ENCODE measurements around the gene C12orf43.
"Not testable (repeated sequence)": the region's sequence is repeated elsewhere in the genome, so short reads cannot be mapped to it uniquely, and the experiment has no call there.

Gene C12orf43, protein sequence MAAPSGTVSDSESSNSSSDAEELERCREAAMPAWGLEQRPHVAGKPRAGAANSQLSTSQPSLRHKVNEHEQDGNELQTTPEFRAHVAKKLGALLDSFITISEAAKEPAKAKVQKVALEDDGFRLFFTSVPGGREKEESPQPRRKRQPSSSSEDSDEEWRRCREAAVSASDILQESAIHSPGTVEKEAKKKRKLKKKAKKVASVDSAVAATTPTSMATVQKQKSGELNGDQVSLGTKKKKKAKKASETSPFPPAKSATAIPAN

DNA sequence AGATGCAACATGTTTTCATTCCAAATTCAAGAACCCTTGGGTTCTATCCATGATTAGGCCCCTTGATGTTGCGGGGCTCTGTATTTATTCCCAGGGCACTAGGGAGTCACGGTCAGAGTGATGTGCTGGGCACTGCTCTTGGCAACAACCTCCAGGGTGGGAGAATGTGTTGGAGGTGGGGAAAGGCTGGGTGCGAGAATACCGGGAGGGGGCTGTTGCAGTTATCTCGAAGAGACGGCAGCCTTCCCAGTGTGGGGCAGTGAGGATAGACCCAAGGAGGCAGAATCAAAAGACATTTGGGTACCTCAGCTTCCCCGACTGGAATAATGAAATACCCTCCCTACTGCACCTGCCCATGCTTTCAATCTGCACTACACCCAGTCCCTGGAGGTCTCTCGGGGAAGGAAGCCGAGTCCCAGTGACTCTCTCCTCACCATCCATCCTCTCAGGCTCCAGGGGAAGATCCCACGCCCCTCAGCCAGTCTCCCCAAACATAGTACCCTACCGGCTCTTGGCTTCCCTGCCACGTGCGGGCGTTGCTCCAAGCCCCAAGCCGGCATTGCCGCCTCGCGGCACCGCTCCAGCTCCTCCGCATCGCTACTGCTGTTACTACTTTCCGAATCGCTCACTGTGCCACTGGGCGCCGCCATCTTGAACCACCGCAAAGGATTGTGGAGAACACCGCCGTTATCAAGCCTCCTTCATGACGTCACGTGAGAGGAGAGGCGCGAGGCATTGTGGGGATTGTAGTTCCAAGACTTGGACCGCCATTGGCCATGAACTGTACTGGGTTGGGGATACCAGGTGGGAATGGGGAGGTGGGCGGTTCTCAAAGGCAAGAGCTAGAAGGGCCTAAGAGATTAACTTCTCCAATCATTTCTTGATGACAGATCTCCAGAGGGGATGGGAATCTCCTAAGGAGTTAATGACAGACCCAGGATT lies at the start of gene C12orf43:
TSS of gene C12orf43 (minus strand) at position 663 of the 942 bp plus-strand sequence. CDS start at position 650, 13 bp downstream.
- H3K4me1 ChIP-seq (ENCODE audit: control insufficient read depth, low read length): peaks cover 11% of the 10 kb centered on the region
- peak within 1 kb of the TSS; percentile 71 for H3K4me2 ChIP-seq (ENCODE audit: low read length)
- H3K9me2 ChIP-seq (replicated peaks; ENCODE audit: control insufficient read depth, low read length): no peaks in the 10 kb centered on the region
- H3K4me3 ChIP-seq (ENCODE audit: low read length): peak within 1 kb of the TSS; percentile 86
- H3K27me3 ChIP-seq (ENCODE audit: control insufficient read depth, low read length): no peaks in the 10 kb centered on the region
- TF ChIP-seq EZH2phosphoT487 (IDR thresholded peaks at IDR 0.05; ENCODE audit: borderline replicate concordance, low read length): no peak
- TF ChIP-seq, protein P1, sequence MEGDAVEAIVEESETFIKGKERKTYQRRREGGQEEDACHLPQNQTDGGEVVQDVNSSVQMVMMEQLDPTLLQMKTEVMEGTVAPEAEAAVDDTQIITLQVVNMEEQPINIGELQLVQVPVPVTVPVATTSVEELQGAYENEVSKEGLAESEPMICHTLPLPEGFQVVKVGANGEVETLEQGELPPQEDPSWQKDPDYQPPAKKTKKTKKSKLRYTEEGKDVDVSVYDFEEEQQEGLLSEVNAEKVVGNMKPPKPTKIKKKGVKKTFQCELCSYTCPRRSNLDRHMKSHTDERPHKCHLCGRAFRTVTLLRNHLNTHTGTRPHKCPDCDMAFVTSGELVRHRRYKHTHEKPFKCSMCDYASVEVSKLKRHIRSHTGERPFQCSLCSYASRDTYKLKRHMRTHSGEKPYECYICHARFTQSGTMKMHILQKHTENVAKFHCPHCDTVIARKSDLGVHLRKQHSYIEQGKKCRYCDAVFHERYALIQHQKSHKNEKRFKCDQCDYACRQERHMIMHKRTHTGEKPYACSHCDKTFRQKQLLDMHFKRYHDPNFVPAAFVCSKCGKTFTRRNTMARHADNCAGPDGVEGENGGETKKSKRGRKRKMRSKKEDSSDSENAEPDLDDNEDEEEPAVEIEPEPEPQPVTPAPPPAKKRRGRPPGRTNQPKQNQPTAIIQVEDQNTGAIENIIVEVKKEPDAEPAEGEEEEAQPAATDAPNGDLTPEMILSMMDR (IDR thresholded peaks at IDR 0.05; ENCODE audit: low read depth, low read length, poor library complexity, severe bottlenecking): no peak
- H3F3A ChIP-seq (ENCODE audit: control insufficient read depth, insufficient read depth): no peaks in the 10 kb centered on the region
- H3K79me2 ChIP-seq (ENCODE audit: control insufficient read depth, low read length): peaks cover 25% of the 10 kb centered on the region
- no peaks in the 10 kb centered on the region for H3K9me3 ChIP-seq (ENCODE audit: control insufficient read depth, insufficient read depth, low read length)
- 0 out of 2 replicates have a peak within 1 kb of the TSS, but pooled peaks have one; percentile 13 for H3K27ac ChIP-seq (ENCODE audit: low read depth, low read length)
- H4K20me1 ChIP-seq (ENCODE audit: control insufficient read depth, insufficient read depth, low read depth, low read length): no peaks in the 10 kb centered on the region
- H3K36me3 ChIP-seq (ENCODE audit: control insufficient read depth, low read length): peaks cover 12% of the 10 kb centered on the region

- peaks cover 4% of the 10 kb centered on the region for H3K4me1 ChIP-seq (ENCODE audit: control insufficient read depth, low read length)
- no peak for TF ChIP-seq EZH2phosphoT487 (IDR thresholded peaks at IDR 0.05; ENCODE audit: borderline replicate concordance, low read length)
- TF ChIP-seq, protein P1 (IDR thresholded peaks at IDR 0.05; ENCODE audit: low read depth, low read length, poor library complexity, severe bottlenecking): no peak
- no peaks in the 10 kb centered on the region for H3K9me3 ChIP-seq (ENCODE audit: control insufficient read depth, insufficient read depth, low read length)
Measured at GRCh38 chr12:121065345-121065744, 49.1 kb upstream of the C12orf43 start.

GRCh38 chr12:121064586-121064985 lies 48.3 kb upstream of the C12orf43 start:
- not testable (repeated sequence) for H3K4me2 ChIP-seq (ENCODE audit: low read length); H3K79me2 ChIP-seq (ENCODE audit: control insufficient read depth, low read length); H3K27ac ChIP-seq (ENCODE audit: low read depth, low read length); H3F3A ChIP-seq (ENCODE audit: control insufficient read depth, insufficient read depth); H3K9me3 ChIP-seq (ENCODE audit: control insufficient read depth, insufficient read depth, low read length); H3K27me3 ChIP-seq (ENCODE audit: control insufficient read depth, low read length); H4K20me1 ChIP-seq (ENCODE audit: control insufficient read depth, insufficient read depth, low read depth, low read length); H3K4me3 ChIP-seq (ENCODE audit: low read length); H3K9me2 ChIP-seq (replicated peaks; ENCODE audit: control insufficient read depth, low read length); H3K36me3 ChIP-seq (ENCODE audit: control insufficient read depth, low read length)
- peaks cover 11% of the 10 kb centered on the region for H3K4me1 ChIP-seq (ENCODE audit: control insufficient read depth, low read length)

More at GRCh38 chr12:121065345-121065744, 49.1 kb upstream of the C12orf43 start:
- Histone ChIP-seq H3K27me3 (ENCODE audit: control insufficient read depth, low read length) (no peaks in the 10 kb centered on the region), H3K36me3 (ENCODE audit: control insufficient read depth, low read length) (no peaks in the 10 kb centered on the region), H3K27ac (ENCODE audit: low read depth, low read length) (no peak overlapping the region), H3F3A (ENCODE audit: control insufficient read depth, insufficient read depth) (no peaks in the 10 kb centered on the region), H4K20me1 (ENCODE audit: control insufficient read depth, insufficient read depth, low read depth, low read length) (no peaks in the 10 kb centered on the region), H3K79me2 (ENCODE audit: control insufficient read depth, low read length) (no peaks in the 10 kb centered on the region), H3K9me2 (replicated peaks; ENCODE audit: control insufficient read depth, low read length) (no peaks in the 10 kb centered on the region), H3K4me3 (ENCODE audit: low read length) (no peak overlapping the region), H3K4me2 (ENCODE audit: low read length) (no peak overlapping the region)

Data from DOHH2 (cell line).